ENCODE data around the gene CYP46A1.
"Not testable (repeated sequence)": the region's sequence is repeated elsewhere in the genome, so short reads cannot be mapped to it uniquely, and the experiment has no call there.

The CYP46A1 gene

DNA sequence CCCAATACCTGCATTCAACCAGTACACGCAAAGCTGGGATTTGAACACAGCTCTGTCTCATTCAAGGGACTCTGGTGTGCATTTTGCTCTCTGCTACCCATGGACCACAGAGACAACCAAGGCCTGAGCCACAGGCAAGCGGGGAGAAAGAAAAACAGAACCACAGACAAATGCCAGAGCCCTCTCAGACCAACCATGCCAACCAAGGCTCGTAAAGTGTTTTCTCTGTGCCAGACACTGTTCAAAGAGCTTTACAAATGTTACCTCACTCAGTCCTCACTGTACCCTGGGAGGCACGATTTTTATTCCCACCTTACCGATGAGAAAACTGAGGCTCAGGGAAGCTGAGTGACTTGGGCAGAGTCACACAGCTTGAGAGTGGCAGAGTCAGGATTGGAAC is 76.7 kb downstream of the CYP46A1 start:
- no peak for DNase-seq

DNA sequence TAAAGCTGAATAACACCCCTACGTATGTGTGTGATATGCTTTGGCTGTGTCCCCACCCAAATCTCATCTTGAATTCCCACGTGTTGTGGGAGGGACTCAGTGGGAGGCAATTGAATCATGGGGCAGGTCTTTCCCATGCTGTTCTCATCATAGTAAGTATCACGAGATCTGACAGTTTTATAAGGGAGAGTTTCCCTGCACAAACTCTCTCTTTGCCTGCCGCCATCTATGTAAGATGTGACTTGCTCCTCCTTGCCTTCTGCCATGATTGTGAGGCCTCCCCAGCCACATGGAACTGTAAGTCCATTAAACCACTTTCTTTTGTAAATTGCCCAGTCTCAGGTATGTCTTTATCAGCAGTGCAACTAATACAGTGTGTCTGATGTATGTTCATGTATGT is 78.8 kb downstream of the CYP46A1 start:
- not testable (repeated sequence) for DNase-seq

DNA sequence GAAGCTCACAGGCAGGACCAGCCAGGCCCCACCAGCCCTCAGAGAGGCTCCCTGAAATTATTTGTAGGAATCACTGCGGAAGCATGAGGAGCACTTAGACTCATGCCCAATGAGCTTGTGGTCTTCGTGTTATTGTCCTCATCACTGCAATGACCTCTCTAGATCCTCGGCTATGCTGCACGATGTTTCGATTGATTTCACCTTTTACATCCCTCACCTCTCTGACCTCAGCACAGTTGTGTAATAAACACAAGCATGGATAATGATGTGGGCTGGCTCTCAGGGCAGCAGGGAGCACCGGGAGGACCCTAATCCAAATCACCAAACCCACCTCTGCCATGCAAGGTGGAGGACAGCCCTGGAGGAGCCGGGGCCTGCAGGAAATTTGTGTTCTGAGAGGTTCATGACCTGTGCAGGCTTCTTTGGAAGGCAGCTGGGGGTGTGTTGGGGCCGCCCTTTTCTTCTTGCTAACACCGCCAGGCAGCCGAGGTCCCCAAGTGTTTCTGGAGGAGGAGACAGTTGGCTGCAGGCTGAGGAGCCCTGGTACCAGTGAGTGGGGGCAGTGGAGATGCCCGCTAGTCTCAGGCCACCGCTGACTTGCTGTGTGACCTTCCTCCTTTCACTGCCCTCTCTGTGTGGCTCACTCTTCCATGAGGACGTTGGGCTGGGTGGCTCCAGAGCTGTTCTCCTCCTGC is 79.6 kb downstream of the CYP46A1 start:
- DNase-seq, result no peak

DNA sequence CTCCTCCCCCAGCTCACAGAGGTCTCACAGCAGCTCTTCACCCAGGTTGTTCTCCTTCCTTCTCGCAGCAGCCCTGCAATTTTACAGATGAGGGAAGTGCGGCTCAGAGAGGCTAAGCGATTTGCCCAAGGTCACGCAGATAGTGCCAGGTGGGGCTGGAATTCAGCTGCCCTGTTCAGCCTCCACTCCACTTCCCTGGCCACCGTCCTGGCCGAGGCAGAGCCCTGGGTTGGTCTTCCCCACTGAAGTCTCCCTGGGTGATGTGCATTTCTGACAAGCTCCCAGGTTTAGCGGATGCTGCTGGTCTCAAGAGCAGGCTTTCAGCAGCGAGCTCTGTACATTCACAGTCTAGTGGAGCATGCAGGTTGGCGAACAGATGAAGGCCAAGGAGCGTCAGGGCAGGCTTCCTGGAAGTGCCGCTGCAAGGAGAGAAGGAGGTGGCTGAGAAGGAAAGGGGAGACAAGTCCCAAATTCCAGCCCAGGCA is 80.2 kb downstream of the CYP46A1 start:
- DNase-seq, result no peak

DNA sequence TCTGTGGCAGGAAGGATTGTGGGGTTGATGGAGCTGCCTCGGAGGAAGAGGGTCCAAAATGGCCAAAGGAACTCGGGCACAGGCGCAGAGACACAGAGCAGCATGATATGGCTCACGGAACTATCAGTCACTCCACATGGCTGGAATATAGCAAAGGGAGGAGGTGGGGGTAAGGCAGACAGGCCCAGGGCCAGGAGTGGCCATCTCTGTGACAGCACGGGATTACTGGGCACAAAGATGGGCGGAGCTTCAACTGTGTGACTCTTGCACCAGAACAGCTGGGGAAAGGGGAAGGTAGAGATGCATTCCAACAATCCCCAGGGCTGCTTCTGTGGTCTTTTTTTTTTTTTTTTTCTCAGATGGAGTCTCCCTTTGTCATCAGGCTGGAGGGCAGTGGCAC is 84.3 kb downstream of the CYP46A1 start:
- no peak for DNase-seq

DNA sequence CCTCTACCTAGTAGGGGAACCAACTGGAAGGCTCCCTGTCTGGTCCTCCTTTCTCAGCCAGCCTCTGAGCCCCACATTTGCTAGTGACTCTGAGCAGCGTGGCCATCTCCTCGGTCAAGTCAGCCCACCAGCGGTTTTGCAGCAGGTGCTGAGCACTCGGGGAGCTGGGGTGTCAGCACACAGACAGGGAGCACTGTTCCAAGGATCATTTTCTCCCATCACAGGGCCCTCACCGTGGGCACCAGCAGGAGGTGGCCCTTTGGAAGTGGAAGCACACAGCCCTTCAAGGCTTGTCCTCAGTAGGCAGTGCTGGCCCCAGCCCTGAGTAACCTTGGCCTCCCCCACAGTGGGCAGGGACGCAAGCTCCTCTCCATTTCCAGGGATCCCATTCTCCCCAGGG is 85.0 kb downstream of the CYP46A1 start:
- DNase-seq, result no peak

DNA sequence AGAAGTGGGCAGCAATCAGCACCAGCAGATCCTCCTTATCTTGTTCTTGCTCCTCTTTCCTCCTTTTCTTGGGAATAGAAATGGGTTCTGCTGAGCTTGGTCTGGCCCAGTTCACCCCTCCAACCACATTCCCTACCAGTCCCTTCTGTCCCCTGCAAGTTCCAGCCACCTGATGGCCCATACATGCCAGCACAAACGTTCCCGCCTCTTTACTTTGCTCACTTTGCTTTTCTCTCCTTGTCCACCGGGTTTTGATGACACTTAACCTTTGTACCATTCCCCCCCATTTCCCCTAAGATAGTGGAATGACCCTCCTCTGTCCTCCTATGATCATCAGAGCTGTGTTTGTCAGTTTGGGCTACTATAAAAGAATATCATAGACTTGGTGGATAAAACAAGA is 85.7 kb downstream of the CYP46A1 start:
- DNase-seq, result no peak

DNA sequence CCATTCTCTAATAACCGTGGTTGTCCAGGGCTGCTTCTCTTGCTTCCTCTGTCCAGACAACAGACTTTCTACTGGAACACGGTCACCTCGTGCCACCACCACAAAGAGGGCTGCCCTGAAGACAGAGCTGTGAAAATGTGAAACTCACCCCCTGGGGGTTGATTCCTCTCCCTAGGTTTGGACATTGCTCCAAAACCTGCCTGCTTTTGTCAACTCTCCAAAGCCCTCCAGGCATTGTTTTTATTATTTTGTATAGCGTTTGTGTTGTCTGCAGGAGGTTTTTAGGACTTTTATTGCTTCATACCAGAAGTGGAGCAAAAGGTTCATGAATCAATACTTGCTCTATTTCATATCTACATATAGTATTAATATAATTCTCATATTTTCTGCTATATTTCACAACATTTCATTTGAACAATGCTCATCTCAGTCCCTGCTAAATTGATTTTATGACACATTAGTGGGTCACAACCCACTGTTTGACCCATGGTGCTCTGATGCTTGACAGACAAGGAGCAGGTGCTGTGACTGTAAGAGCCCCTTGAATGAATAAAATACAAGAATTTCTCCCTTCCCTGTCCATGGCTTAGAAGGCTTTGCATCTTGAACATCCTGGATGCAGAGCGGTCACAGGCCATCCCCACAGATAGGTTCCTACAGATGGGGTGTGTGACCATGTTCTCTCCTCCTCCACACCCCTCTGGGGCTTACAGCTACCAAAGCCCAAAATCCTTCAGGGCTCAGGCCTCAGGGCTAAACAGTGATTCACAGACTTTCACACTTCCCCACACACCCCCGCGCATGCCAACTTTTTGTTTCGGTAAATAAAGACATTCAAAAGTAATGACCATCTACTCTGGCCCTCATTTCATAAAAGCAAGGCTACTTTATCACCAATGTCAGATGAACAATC is 88.5 kb downstream of the CYP46A1 start:
- no peak for DNase-seq

DNA sequence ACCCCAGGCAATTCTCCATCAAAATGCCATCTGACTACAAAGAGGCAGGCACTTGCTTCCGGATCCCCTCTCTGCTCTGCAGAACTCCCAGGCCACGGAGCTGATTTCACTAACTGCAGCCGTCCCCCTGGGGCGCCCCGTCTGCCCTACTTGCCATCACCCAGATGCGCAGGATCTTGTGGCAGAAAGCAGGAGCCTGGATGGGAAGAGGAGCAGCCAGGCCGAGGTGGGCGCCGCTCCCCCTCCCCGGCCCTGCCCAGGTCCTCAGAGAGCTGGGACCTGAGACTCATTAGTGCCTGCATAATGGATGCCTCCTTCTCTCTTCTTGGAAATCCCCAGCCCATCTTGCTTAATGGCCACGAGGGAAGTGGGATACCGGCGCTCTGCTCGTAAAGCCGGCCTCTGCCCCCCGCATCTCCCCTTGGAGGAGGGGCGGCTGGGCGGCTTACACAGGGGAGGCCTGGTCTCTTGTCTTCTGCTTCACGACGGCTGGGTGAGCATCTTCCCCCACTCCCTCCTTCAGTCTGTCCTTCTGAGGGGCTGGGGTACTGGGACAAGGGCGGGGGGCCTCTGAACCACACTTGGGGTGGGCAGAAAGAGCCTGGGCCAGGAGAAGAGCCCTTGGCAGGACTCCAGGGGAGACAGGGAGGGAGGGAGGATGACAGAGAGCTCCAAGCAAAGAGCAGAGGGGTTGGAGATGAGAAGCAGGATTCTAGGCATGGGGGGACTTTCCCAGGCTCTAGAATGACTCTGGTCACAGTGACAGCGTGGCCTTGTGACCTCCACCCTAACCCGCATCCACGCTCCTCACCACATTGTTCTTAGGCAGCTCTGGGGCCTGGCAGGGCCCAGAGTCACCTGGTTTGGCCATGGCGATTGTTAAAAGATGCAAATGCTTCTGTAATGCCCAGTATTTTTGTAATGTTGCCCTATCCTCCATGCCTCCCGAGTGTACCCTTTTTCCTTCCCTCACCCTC is 89.7 kb downstream of the CYP46A1 start:
- DNase-seq, result no peak

DNA sequence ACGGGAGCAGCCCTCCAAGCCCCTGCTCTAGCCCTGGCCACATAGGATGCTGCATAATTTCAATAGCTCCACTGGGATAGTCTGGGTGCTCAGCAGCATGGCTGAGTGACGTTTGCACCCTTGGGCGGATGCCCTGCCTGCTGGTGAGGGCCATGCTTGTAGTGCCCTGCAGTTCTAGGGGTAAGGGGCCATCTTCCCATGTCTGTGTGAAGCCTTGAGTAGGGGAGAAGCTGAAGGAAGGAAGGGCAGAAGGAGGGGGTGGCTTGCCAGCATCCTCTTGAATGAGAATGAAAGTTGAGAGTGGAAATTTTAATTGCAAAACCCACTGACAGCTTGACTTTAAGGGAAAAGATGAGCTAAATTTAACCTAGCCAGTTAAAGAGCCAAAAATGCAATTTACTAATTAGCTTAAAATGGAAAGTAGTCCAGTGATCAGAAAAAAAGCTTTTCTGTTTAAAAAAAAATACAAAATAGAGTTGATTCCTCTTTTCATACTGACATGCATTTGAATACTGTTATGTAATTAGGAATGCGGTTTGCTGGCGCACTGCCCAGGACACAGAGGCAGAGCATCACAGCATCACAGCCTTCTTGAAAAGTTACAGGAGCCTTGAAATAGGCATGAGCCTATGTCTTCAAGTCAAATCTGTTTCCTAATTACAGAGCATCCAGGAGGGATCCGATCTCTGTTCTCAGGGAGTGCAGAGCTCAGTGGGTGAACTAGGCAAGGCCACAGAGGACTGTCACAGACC is 90.6 kb downstream of the CYP46A1 start:
- DNase-seq, result no peak

DNA sequence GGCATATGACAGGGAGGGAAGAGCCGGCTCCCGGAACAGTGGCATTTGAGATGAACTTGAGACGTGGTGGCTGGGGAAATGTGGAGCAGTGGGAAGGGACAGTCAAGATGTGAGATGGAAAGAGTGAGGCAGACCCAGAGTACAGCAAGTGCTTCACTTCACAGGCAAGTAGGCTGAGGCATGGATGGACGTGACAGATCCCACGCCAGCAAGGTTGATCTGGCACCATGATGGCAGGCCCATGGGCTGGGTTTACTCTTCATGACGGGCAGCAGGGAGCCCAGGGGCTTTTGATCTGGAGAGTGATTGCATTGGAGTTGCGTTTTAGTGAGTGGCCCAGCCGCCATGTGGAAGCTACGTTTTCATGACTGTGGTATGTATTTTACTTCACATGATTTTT is 91.3 kb downstream of the CYP46A1 start:
- DNase-seq, result no peak
